ENCODE results near the gene ABLIM1. TPM values are rescaled to one million over a fixed set of nuclear protein-coding genes. Genes with fewer than 3 reads are reported as not detected.
A peak's percentile ranks its signal among the peaks of the same experiment; 100 is the strongest.

Gene ABLIM1
- total RNA-seq, 1 experiment from 2014 or later, result 274 TPM

GRCh38 chr10:114576132-114576487, 82.0 kb downstream of the ABLIM1 start:
- ChIA-PET POLR2A (interaction anchor here (0.7 kb wide), 1 partner anchor 13 kb away, joined by 3 read pairs; no protein-coding TSS in a partner anchor), CTCF (no interaction called here)
- BruUV-seq (replicated peaks), result no TSS peak
- DNase-seq (ENCODE audit: low read depth, low spot score) (no peak), ATAC-seq (no peak)
- in situ Hi-C loops (cut with HindIII; ENCODE audit: low pct_unique_long_range_greater_than_20kb, low sequenced_read_pairs), result no loop called here
- peaks cover 7% of the 10 kb centered on the region for H3K36me3 ChIP-seq (ENCODE audit: control insufficient read depth, insufficient read depth, low read length)
- H3K27me3 ChIP-seq (ENCODE audit: control insufficient read depth, insufficient read depth, low read length), result no peaks in the 10 kb centered on the region
- TF ChIP-seq TCF7L2 (IDR thresholded peaks at IDR 0.05; ENCODE audit: low read depth, low read length) (no peak), POLR2AphosphoS5 (IDR thresholded peaks at IDR 0.05; ENCODE audit: low read depth, low read length) (no peak)
- peak overlapping the region; percentile 27; the same call in 1 of the 2 replicates for H3K27ac ChIP-seq (ENCODE audit: low read length)
- intact Hi-C loops (cut with micrococcal nuclease; ENCODE audit: unreplicated experiment), result no loop called here
- H3K9me3 ChIP-seq (ENCODE audit: control insufficient read depth, insufficient read depth, low read depth, low read length), result no peaks in the 10 kb centered on the region
- H3K4me1 ChIP-seq (ENCODE audit: control insufficient read depth, insufficient read depth, low read length), result peaks cover 34% of the 10 kb centered on the region
- H3K4me3 ChIP-seq (ENCODE audit: low read depth in 2 of 2, low read length in 2 of 2), result no peak overlapping the region

GRCh38 chr10:114575417-114576131, 82.5 kb downstream of the ABLIM1 start:
- in situ Hi-C loops (cut with HindIII; ENCODE audit: low pct_unique_long_range_greater_than_20kb, low sequenced_read_pairs), result no loop called here
- ATAC-seq (0 out of 2 replicates have a peak, but pooled peaks have one; percentile 18), DNase-seq (ENCODE audit: low read depth, low spot score) (no peak)
- H3K9me3 ChIP-seq (ENCODE audit: control insufficient read depth, insufficient read depth, low read depth, low read length), result no peaks in the 10 kb centered on the region
- peak overlapping the region; percentile 27; the same call in 1 of the 2 replicates for H3K27ac ChIP-seq (ENCODE audit: low read length)
- H3K4me3 ChIP-seq (ENCODE audit: low read depth in 2 of 2, low read length in 2 of 2), result no peak overlapping the region
- H3K27me3 ChIP-seq (ENCODE audit: control insufficient read depth, insufficient read depth, low read length), result no peaks in the 10 kb centered on the region
- intact Hi-C loops (cut with micrococcal nuclease; ENCODE audit: unreplicated experiment), result no loop called here
- no peak for TF ChIP-seq REST (IDR thresholded peaks at IDR 0.05; ENCODE audit: insufficient read depth in 1 of 2, low read depth in 2 of 2, low read length in 1 of 2)
- BruUV-seq (replicated peaks), result no TSS peak
- CTCF ChIA-PET, result no interaction called here
- peaks cover 34% of the 10 kb centered on the region for H3K4me1 ChIP-seq (ENCODE audit: control insufficient read depth, insufficient read depth, low read length)
- POLR2A ChIA-PET, result interaction anchor here (0.7 kb wide), 1 partner anchor 13 kb away, joined by 3 read pairs; no protein-coding TSS in a partner anchor
- peaks cover 7% of the 10 kb centered on the region for H3K36me3 ChIP-seq (ENCODE audit: control insufficient read depth, insufficient read depth, low read length)

GRCh38 chr10:114573330-114574045, 84.6 kb downstream of the ABLIM1 start:
- TF ChIP-seq, protein P1, sequence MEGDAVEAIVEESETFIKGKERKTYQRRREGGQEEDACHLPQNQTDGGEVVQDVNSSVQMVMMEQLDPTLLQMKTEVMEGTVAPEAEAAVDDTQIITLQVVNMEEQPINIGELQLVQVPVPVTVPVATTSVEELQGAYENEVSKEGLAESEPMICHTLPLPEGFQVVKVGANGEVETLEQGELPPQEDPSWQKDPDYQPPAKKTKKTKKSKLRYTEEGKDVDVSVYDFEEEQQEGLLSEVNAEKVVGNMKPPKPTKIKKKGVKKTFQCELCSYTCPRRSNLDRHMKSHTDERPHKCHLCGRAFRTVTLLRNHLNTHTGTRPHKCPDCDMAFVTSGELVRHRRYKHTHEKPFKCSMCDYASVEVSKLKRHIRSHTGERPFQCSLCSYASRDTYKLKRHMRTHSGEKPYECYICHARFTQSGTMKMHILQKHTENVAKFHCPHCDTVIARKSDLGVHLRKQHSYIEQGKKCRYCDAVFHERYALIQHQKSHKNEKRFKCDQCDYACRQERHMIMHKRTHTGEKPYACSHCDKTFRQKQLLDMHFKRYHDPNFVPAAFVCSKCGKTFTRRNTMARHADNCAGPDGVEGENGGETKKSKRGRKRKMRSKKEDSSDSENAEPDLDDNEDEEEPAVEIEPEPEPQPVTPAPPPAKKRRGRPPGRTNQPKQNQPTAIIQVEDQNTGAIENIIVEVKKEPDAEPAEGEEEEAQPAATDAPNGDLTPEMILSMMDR (IDR thresholded peaks at IDR 0.05), result no peak
- TF ChIP-seq SIN3A (IDR thresholded peaks at IDR 0.05; ENCODE audit: borderline replicate concordance, insufficient read depth, low read depth, low read length), result no peak
- no peak for TF ChIP-seq POLR2AphosphoS5 (IDR thresholded peaks at IDR 0.05; ENCODE audit: low read depth, low read length)
- no peak for TF ChIP-seq REST (IDR thresholded peaks at IDR 0.05; ENCODE audit: insufficient read depth in 1 of 2, low read depth in 2 of 2, low read length in 1 of 2)
- TF ChIP-seq TCF7L2 (IDR thresholded peaks at IDR 0.05; ENCODE audit: low read depth, low read length), result no peak
- ATAC-seq, result no peak
- DNase-seq (ENCODE audit: low read depth, low spot score), result no peak
- Histone ChIP-seq H3K27me3 (ENCODE audit: control insufficient read depth, insufficient read depth, low read length) (no peaks in the 10 kb centered on the region), H3K9me3 (ENCODE audit: control insufficient read depth, insufficient read depth, low read depth, low read length) (no peaks in the 10 kb centered on the region), H3K36me3 (ENCODE audit: control insufficient read depth, insufficient read depth, low read length) (peaks cover 17% of the 10 kb centered on the region), H3K4me3 (ENCODE audit: low read depth in 2 of 2, low read length in 2 of 2) (no peak overlapping the region), H3K4me1 (ENCODE audit: control insufficient read depth, insufficient read depth, low read length) (peaks cover 31% of the 10 kb centered on the region), H3K27ac (ENCODE audit: low read length) (peak overlapping the region; percentile 9; the same call in 1 of the 2 replicates)
- ChIA-PET POLR2A (no interaction called here), CTCF (interaction anchor here (0.6 kb wide), 1 partner anchor 16 kb away, joined by 16 read pairs; no protein-coding TSS in a partner anchor)
- intact Hi-C loops (cut with micrococcal nuclease; ENCODE audit: unreplicated experiment) (no loop called here), in situ Hi-C loops (cut with HindIII; ENCODE audit: low pct_unique_long_range_greater_than_20kb, low sequenced_read_pairs) (no loop called here)
- no TSS peak for BruUV-seq (replicated peaks)

Data from Panc1 (cell line).